NCI-H2081 treated with DMSO at 0.1 percent for 48 hours (cell line): ENCODE measurements around the gene PLCB3.
"Not testable (repeated sequence)": the region's sequence is repeated elsewhere in the genome, so short reads cannot be mapped to it uniquely, and the experiment has no call there.

Experiments
- DNase-seq: peaks from one replicate; lab custom pipeline; 2025; lab: John Stamatoyannopoulos, UW

The PLCB3 gene

DNA sequence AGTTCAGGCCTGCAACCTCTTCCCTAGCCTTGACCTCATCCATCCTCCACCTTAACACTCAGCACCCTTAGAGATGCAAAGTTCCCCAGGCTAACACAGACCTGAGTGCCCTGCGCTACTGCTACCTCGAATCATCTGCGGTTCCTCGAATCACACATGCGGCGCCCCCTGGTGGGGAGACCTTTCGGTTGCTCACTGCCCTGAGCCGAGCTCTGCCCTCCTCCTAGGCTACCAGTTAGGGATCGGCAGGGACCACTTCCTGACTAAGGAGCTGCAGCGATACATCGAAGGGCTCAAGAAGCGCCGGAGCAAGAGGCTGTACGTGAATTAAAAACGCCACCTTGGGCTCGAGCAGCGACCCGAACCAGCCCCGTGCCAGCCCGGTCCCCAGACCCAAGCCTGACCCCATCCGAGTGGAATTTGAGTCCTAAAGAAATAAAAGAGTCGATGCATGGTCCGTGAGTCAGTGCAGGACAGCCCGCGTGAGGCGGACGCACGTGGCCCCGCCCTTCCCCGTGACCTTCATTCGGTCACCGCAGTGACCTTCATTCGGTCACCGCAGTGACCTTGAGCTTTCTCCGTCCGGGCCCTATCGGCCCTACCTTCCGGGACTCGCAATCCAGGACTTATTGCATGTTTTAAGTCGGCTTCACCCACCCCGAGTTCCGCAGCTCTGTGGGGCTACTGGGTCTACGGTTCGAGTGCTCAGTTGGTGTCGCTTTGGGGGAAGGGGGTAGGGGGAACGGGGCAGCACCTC is 53.2 kb downstream of the PLCB3 start:
- peak; percentile 64 for DNase-seq

GRCh38 chr11:64305075-64305690 is 53.9 kb downstream of the PLCB3 start, which contains the start of gene ESRRA:
Gene ESRRA (plus strand): TSS chr11:64305524. CDS start chr11:64307180, 1,656 bp downstream.
- DNase-seq, result peak; percentile 98

DNA sequence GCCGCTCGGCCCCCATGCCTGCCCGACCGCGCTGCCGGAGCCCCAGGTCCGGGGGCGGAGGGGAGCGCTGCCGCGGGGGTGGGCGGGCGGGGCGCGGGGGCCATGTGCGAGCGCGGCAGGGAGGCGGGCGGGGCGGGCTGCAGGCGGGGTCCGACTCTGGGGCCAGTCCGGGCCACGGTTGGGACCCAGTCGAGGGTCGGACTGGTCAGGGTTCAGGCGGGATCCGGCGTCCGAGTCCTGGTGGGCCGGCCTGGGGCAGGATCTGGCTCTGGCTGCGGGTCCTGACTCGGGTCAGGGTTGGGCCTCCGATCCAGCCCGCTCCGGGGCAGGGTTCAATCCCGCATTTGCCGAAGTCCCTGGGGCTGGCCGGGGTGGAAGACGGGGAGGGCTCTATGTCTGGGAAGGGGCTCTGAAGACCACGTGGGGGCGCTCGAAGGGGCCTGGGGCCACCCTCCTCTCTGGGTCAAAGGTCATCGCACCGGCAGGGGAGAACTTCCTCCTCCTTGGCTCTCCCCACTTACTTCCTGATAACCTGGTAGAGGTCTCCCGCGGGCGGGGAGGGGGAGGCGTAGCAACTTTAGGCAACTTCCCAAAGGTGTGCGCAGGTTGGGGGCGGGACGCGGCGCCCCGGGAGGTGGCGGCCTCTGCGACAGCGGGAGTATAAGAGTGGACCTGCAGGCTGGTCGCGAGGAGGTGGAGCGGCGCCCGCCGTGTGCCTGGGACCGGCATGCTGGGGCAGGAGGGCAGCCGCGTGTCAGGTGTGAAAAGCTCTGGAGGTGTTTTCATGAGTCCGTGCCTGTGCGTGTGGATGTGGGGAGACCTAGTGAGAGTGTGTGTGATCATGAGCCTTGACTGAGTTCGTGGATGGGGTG is 54.6 kb downstream of the PLCB3 start:
- no peak for DNase-seq

DNA sequence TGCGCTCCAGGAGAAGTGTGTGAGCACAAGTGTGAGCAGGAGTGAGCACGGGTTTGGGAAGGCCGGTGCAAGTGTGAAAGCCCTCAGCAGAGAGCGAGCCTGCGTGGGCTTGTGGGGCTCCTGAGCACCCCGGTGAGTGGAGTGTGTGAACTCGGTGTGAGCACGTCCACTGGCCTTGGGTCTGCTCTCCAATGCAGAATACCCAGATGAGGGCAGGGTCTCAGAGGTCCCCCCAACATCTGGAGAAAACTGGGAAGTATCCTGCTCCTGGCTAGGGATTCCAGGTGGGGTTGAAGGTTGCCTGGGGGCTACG is 55.2 kb downstream of the PLCB3 start:
- DNase-seq, result no peak

DNA sequence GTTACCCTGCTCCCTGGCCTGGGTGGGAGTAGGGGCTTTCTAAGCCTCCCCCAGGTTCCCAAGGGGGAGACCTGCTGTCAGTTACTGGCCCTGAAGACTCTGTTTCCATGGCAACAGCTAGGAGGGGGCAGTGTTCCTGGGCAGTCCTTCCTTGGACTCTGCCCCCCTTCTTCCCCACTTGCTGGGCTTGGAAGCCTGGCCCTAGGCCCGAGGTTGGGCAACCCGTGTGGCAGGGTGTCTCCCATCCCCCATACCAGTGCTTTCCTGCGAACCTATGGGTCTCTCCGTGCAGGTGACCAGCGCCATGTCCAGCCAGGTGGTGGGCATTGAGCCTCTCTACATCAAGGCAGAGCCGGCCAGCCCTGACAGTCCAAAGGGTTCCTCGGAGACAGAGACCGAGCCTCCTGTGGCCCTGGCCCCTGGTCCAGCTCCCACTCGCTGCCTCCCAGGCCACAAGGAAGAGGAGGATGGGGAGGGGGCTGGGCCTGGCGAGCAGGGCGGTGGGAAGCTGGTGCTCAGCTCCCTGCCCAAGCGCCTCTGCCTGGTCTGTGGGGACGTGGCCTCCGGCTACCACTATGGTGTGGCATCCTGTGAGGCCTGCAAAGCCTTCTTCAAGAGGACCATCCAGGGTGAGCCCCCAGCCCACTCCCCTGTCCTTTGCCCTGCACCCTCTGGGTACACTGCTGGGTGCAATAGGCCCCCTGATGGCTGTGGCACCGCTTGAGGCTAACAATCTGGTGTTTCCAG is 55.7 kb downstream of the PLCB3 start:
- no peak for DNase-seq

- not testable (repeated sequence) for DNase-seq
Observed at GRCh38 chr11:64307795-64308194, 56.5 kb downstream of the PLCB3 start.

- DNase-seq, result no peak
Observed at GRCh38 chr11:64312947-64313346, 61.6 kb downstream of the PLCB3 start.

- DNase-seq, result no peak
Observed at GRCh38 chr11:64313491-64314145, 62.3 kb downstream of the PLCB3 start.

DNA sequence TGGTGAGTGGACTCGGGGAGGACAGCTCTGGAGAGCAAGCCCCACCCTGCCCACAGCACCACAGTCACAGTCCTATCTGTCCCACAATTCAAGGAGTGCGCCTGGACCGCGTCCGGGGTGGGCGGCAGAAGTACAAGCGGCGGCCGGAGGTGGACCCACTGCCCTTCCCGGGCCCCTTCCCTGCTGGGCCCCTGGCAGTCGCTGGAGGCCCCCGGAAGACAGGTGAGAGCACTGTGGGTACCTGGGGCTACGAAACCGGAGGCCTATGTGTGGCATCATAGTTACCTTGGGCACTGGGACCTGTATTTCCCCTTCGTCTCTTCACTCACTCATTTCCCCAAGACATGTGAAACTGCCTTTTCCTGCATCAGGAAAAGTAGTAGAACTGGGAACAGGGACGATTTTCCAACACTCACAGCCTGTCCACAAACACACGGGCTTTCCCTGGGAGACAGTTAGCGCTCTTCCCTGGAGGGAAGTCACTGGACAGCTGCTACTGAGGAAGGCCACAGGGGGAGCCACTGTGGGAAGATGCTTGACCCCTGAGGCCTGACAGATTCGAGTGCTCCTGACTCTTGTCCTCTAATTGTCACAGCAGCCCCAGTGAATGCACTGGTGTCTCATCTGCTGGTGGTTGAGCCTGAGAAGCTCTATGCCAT is 62.9 kb downstream of the PLCB3 start:
- no peak for DNase-seq

GRCh38 chr11:64314805-64315561 is 63.7 kb downstream of the PLCB3 start:
- no peak for DNase-seq

DNA sequence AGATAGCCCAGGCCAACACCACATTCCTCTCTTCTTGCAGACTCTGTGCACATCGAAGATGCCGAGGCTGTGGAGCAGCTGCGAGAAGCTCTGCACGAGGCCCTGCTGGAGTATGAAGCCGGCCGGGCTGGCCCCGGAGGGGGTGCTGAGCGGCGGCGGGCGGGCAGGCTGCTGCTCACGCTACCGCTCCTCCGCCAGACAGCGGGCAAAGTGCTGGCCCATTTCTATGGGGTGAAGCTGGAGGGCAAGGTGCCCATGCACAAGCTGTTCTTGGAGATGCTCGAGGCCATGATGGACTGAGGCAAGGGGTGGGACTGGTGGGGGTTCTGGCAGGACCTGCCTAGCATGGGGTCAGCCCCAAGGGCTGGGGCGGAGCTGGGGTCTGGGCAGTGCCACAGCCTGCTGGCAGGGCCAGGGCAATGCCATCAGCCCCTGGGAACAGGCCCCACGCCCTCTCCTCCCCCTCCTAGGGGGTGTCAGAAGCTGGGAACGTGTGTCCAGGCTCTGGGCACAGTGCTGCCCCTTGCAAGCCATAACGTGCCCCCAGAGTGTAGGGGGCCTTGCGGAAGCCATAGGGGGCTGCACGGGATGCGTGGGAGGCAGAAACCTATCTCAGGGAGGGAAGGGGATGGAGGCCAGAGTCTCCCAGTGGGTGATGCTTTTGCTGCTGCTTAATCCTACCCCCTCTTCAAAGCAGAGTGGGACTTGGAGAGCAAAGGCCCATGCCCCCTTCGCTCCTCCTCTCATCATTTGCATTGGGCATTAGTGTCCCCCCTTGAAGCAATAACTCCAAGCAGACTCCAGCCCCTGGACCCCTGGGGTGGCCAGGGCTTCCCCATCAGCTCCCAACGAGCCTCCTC is 64.6 kb downstream of the PLCB3 start:
- not testable (repeated sequence) for DNase-seq

DNA sequence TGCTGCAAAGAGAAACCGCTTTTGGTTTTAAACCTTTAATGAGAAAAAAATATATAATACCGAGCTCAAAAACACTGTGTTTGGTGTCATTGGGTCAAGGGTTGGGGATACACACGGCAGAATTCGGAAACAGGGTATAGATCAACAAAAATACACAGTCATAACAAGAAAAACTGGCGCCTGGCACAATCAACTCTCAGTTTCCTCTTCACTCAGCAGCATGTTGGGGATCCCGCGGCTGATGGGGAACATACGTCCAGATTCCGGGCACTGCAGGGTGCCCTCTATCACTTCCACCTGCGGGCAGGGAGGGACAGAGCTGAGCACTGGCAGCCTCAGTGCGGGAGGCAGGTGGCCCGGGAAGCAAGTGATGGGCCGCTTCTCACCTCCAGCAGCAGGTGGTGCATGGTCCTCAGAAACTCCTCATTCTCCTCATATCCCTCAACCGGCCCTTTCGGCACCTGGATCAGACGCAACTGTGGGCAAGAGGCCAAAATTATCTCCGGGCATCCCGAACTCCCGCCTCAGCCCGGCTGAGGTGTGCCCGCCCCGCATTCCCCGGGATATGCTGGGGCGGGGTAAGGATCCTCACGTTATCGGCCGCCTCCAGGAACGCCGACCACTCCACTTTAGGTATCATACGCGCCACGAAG is 65.5 kb downstream of the PLCB3 start:
- DNase-seq, result no peak

DNA sequence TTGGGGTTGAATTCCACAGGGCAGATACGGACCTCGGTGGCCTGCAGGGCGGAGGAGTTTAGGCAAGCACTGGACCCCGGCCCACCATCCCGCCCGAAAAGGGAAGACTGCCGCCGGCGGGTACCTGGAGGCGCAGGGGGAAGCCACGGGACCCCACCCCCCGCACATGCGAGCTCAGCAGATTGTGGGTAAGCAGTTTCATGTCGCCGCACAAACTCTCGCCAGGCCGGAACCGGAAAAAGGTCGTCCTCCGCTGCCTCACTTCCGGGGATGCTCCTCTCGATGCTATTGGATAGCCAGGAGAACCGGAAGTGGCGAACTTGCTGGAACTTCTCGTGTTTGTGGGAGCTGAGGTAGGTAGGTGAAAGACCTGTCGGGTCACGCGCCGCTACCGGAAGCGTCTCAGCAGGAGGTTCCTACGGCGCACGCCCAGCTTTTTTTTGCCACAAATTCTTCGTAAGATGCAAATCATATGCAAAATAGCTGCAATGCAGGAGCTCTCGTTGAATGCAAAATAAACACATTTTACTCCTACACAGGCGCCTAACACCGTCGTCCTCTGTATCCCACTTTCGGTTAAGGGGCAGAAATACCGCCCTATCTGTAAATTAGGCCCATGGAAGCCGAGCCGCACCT is 66.1 kb downstream of the PLCB3 start, which contains the start of gene TRMT112:
TSS of gene TRMT112 (minus strand) at position 235 of the 636 bp plus-strand sequence. CDS start at position 202, 33 bp downstream.
- DNase-seq, result peak; percentile 78

DNA sequence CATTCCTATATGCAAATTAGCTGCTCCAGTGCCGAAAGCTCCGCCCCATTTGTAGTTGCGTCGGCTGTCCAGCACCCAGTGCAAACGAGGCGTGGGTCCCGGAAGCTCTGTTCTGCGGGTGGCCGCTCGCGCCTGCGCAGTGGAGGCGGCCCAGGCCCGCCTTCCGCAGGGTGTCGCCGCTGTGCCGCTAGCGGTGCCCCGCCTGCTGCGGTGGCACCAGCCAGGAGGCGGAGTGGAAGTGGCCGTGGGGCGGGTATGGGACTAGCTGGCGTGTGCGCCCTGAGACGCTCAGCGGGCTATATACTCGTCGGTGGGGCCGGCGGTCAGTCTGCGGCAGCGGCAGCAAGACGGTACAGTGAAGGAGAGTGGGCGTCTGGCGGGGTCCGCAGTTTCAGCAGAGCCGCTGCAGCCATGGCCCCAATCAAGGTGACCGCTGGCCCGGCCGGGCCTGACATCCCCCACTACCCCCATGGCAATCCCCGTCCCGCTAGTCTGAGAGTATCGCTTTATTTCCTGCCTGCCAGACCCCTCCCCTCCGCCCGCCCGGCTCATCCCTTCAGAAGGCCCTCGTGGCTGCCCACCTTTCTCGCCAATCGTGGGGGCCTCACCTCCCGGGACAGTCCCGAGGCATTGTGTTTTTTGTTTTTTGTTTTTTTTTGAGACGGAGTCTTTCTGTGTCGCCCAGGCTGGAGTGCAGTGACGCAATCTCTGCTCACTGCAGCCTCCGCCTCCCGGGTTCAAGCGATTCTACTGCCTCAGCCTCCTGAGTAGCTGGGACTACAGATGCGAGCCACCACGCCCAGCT is 66.8 kb downstream of the PLCB3 start, which contains the start of gene PRDX5:
TSS of gene PRDX5 (plus strand) at position 161 of the 805 bp plus-strand sequence. CDS start at position 256, 95 bp downstream.
- DNase-seq, result peak; percentile 70
